Femur (tissue), 1 donor: ENCODE data around the gene DYNC2I2.
"Not testable (repeated sequence)": the region's sequence is repeated elsewhere in the genome, so short reads cannot be mapped to it uniquely, and the experiment has no call there.

Experiments used
- DNase-seq: peaks from one replicate; pipeline ENCODE4 v3.0.0-alpha.2; 2017

Gene DYNC2I2

DNA sequence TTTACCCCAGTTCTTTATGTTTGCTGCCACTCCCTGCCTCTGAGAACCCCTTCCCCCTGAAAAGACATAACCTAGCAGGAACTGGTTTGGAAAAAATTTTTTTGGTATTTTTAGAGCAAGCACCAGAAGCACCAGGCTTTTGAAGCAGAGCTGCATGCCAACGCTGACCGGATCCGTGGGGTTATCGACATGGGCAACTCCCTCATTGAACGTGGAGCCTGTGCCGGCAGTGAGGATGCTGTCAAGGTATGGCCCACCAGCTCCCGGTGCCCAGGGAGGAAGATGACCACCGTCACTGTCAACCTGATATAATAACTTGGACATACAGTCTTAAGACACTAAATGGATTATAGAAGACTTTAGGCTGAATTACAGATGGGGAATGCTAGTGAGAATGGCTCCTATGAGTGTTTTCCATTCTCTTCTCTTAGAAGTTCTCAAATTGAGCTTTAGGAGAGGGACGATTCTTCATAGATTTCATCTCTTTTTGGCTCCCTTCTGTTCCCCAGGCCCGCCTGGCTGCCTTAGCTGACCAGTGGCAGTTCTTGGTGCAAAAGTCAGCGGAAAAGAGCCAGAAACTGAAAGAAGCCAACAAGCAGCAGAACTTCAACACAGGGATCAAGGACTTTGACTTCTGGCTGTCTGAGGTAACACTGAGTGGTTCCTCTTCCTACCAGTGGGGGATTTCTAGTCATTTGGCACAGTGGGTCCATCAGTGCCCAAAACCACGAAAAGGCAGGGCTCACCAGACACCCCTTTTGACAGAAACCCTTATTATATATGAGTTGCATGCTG, 44.9 kb downstream of the DYNC2I2 start:
- DNase-seq: no peak

DNA sequence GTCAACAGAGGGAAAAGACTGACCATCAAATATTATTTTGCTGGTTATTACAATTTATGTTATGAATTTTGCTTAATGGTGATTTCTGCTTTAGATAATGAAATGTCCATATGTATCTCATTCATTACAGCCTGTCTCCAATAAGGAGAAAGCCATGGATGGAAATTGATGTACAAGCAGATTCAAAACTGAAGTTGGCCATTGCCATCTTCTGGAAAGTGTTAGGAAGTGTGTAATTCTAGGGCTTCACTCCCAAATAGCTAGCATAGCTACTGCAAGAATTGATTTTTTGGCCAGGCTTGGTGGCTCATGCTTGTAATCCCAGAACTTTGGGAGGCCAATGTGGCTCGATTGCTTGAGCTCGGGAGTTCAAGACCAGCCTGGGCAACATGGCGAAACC, 45.8 kb downstream of the DYNC2I2 start:
- DNase-seq: no peak

DNA sequence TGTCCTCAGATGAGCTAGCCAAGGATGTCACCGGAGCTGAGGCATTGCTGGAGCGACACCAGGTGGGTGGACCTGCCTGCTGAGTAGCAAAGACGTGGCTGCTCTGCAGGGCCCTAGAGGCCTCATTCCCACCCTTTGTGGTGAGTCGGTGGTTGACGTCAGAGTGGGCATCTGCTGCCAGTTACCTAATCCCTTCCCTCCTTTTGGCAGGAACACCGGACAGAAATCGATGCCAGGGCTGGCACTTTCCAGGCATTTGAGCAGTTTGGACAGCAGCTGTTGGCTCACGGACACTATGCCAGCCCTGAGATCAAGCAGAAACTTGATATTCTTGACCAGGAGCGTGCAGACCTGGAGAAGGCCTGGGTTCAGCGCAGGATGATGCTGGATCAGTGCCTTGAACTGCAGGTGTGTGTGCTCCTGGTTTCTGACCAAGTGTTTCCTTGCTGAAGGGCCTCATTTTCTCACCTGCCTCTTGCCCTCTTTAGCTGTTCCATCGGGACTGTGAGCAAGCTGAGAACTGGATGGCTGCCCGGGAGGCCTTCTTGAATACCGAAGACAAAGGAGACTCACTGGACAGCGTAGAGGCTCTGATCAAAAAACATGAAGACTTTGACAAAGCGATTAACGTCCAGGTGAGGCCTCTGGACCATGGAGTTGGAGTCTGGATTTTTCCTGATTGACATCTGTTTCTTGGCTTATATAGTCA, 48.9 kb downstream of the DYNC2I2 start:
- DNase-seq: peak; percentile 85

DNA sequence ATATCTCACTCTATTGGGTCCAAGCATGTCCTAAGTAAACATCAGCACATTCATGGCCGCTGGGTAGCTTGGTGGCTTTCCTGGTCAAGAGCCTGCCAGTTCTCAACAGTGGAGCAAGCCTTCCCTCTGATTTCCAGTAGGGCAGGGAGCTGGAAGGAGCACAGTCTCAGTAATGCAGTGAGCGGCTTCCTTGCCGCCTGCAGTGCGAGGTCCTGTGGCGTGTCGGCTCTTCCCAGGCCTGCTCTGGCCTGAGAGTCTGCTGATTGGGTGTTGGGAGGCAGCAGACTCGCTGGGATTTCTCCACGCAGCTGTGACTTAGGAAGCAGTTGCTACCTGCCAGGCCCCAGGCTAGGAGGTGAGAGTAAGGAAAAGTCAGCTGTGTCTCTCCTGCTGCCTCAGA, 53.0 kb downstream of the DYNC2I2 start:
- no peak for DNase-seq

DNA sequence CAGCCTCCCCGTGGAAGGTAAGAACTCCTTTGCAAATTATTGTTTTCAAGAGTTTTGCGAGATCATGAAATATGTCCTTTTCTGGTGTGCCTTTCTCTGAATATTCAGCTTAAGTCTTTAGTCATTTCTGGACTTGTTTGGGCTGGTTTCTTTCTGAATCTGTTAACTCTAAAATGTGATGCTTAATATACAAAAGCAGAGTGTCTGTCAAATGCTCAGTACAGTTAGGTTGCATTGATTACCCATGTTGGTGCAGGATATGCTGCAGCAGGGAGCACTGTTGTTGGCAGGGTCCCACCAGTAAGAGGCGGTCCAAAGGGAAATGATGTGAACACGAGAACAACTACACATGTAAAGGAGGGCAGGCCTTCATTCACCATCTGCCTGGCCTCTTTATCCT, 56.5 kb downstream of the DYNC2I2 start:
- no peak for DNase-seq

DNA sequence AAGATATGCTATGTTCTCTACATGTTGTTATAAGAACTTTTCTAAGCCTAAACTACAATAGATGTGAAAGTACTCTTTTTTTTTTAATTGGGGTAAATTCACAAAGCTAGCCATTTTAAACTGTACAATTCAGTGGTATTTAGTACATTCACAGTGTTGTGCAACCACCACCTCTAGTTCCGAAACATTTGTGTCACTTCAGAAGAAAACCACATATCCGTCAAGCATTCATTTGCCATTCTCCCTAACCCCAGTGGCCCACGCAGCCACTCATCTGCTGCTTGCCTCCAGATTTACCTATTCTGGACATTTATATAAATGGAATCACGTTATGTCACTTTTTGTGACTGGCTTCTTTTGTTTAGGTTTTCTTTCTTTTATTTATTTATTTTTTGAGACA, 61.2 kb downstream of the DYNC2I2 start:
- DNase-seq: no peak

DNA sequence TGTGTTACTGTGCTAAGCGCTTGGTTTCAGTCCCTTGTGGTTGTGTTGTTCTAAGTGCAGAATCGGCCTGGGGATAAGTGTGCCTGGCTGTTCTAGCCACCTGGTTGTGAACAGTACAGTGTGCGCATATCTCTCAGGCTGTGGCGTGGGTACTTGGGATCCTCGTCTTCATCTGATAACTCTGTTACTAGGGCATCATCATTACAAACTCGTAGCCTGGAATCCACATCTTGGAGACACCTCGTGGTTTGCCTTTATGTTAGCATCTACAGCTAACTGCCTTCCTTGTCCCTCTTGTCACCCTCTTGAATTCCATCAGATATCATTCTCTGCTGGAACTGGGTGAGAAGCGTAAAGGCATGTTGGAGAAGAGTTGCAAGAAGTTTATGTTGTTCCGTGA, 62.8 kb downstream of the DYNC2I2 start:
- DNase-seq: no peak

DNA sequence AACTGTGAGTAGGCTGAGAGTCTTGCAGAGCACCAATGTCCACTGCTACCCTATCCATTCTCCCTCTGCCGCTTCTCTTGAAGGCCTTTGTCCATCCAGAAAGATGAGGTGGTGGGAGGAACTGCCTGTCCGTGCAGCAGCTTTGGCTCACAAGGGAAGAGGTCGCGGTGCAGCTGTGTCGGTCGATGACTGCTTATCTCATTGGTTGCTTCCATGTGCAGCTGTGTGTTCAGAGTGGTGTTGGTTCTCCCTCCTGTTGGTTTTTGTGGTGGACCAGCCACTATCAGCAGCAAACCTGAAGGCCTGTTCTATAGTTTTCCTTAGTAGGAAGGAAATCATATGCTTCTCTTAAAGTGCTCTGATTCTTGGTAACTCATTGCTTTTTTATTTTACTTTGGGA, 63.6 kb downstream of the DYNC2I2 start:
- DNase-seq: no peak

DNA sequence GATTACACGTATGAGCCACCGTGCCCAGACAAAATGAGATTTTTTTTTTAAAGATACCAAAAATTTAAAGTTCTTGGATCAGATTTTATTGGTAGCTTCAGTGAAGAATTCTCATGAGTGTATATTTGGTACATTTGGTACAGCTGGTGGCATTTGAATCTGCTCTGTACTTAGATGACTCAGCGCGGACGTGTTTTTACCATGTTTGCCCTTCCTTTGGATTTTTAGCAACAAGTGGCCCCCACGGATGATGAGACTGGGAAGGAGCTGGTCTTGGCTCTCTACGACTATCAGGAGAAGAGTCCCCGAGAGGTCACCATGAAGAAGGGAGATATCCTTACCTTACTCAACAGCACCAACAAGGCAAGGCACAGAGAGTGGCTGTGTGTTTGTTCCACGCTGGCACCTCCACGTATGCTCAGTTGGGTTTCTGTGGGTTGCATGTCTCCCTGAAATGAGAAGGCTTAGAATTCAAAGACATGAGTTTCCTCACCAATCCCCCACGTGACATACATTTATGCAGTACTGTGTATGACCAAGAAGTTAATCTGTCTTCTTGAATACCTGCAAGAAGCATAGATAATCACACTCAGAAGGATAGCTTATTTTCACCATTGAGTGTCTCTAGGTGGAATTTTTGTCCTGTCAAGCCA, 67.9 kb downstream of the DYNC2I2 start:
- DNase-seq: no peak

DNA sequence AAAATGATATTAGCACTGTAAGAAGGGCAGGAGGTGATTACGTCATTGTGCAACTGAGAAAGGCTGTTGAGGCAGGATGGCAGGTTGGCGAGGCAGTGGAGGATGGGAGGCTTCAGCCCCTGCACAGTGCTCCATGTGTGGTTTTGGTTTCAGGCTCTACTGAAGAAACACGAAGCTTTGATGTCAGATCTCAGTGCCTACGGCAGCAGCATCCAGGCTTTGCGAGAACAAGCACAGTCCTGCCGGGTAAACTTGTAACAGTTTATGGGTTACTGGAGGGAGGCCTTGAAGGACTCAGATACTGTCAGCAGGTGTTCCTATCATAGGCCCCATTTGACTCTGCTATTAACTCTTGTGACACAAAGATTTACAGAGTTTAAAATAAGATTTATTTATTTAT, 69.2 kb downstream of the DYNC2I2 start:
- no peak for DNase-seq

DNA sequence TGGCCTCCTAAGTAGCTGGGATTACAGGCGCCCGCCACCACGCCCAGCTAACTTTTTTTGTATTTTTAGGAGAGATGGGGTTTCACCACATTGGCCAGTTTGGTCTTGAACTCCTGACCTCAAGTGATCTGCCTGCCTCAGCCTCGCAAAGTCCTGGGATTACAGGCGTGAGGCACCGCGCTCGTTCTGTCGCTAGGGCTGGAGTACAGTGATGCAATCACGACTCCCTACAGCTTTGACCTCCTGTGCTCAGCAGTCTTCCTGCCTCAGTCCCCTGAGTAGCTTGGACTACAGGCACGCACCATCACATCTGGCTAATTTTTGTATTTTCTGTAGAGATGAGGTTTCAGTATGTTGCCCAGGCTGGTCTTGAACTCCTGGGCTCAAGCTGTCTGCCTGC, 69.7 kb downstream of the DYNC2I2 start:
- not testable (repeated sequence) for DNase-seq

DNA sequence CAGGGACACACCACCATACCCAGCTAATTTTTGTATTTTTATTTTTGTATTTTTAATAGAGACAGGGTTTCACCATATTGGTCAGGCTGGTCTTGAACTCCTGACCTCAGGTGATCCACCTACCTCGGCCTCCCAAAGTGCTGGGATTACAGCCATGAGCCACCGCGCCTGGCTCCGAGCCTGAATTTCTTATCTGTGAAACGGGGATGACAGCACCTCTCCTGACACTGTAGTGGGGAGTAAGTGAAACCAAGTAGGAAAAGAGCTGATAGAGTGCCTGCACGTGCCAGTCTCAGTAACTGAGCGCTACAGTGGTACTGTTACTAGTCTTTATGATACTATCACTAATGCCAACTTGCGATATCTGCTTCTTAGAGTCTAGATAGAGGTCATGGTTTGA, 71.5 kb downstream of the DYNC2I2 start:
- DNase-seq: not testable (repeated sequence)
